ENCODE measurements around the gene EYS. TPM values are rescaled to one million over a fixed set of nuclear protein-coding genes. Genes with fewer than 3 reads are reported as not detected.

Gene EYS
- total and polyA plus RNA-seq, 2 of the 8 experiments (the other 6 are each of a cell fraction or from before 2014, with no cell fraction given), result 0.05 to 0.13 TPM

GRCh38 chr6:63759605-63760105, 1947.4 kb downstream of the EYS start:
- H3K18ac ChIP-seq (ENCODE audit: extremely low read depth, low read length), result no peak overlapping the region
- no peak overlapping the region for H3K4ac ChIP-seq (replicated peaks; ENCODE audit: insufficient read length, low read depth, low read length)
- H2BK12ac ChIP-seq (ENCODE audit: low read depth, low read length), result no peak overlapping the region
- H3K9ac ChIP-seq (replicated peaks in 1 of 4; ENCODE audit: extremely low read depth in 1 of 4, low read depth in 3 of 4, low read length in 3 of 4), result no peak overlapping the region
- H3K9me3 ChIP-seq (ENCODE audit: insufficient read depth in 2 of 2, low read depth in 1 of 2, low read length in 1 of 2), result 0 out of 4 replicates have a peak, but pooled peaks cover 3 to 7% of the 10 kb centered on the region in 2 experiments
- no peak overlapping the region for H4K91ac ChIP-seq (replicated peaks; ENCODE audit: insufficient read length, low read length)
- no peak overlapping the region for H3K56ac ChIP-seq (replicated peaks; ENCODE audit: insufficient read length, low read depth, low read length)
- H2BK15ac ChIP-seq (ENCODE audit: low read length), result no peak overlapping the region
- no peak overlapping the region for H2BK120ac ChIP-seq (replicated peaks; ENCODE audit: low read depth, low read length)
- CTCF ChIA-PET (ENCODE audit: partially characterized antibody), result no interaction called here
- DNase-seq (ENCODE audit: low read depth in 1 of 2, low spot score in 2 of 2), result no peak
- no peak overlapping the region for H4K8ac ChIP-seq (ENCODE audit: extremely low read depth, insufficient read depth, low read length)
- H2AK5ac ChIP-seq (ENCODE audit: low read depth, low read length), result no peak overlapping the region
- no peak overlapping the region for H4K5ac ChIP-seq (ENCODE audit: insufficient read length, low read depth, low read length)
- H3K4me1 ChIP-seq (replicated peaks in 1 of 4; ENCODE audit: control insufficient read depth in 3 of 4, insufficient read depth in 4 of 4, low read length in 3 of 4), result no peaks in the 10 kb centered on the region
- H3K79me2 ChIP-seq (ENCODE audit: control insufficient read depth in 1 of 2, insufficient read depth in 2 of 2, low read length in 2 of 2), result no peaks in the 10 kb centered on the region
- H2AFZ ChIP-seq (ENCODE audit: low read length), result no peak overlapping the region
- H3K14ac ChIP-seq (ENCODE audit: insufficient read length), result no peak overlapping the region
- H2BK20ac ChIP-seq (ENCODE audit: low read length), result no peak overlapping the region
- no peak overlapping the region for H3K27ac ChIP-seq (ENCODE audit: low read depth, low read length)
- H3K36me3 ChIP-seq (ENCODE audit: control insufficient read depth in 2 of 4, insufficient read depth in 4 of 4, low read length in 3 of 4), result no peaks in the 10 kb centered on the region
- FAIRE-seq, result no peak
- POLR2A ChIA-PET (ENCODE audit: partially characterized antibody), result interaction anchor here (0.5 to 0.8 kb wide), 2 partner anchors 124 to 180 kb away, joined by 3 read pairs; partner anchors contain the start of gene PHF3
- H3K23me2 ChIP-seq (ENCODE audit: low read depth, low read length), result no peaks in the 10 kb centered on the region
- H2BK5ac ChIP-seq (ENCODE audit: low read depth, low read length), result no peak overlapping the region
- H3K27me3 ChIP-seq (replicated peaks in 1 of 4; ENCODE audit: control insufficient read depth in 3 of 4, extremely low read depth in 1 of 4, insufficient read depth in 3 of 4, low read length in 3 of 4), result no peaks in the 10 kb centered on the region
- H3K4me2 ChIP-seq (ENCODE audit: insufficient read depth in 1 of 2, low read depth in 2 of 2, low read length in 2 of 2), result no peak overlapping the region
- no peak overlapping the region for H3K23ac ChIP-seq (ENCODE audit: insufficient read length)
- H3K79me1 ChIP-seq (ENCODE audit: low read depth, low read length), result no peaks in the 10 kb centered on the region
- H3K4me3 ChIP-seq (ENCODE audit: extremely low read depth in 1 of 4, insufficient read depth in 2 of 4, low read depth in 3 of 4, low read length in 4 of 4), result no peak overlapping the region
- no peaks in the 10 kb centered on the region for H4K20me1 ChIP-seq (replicated peaks in 1 of 2; ENCODE audit: control insufficient read depth in 1 of 2, insufficient read depth in 2 of 2, low read length in 2 of 2)
- TF ChIP-seq, protein P1, sequence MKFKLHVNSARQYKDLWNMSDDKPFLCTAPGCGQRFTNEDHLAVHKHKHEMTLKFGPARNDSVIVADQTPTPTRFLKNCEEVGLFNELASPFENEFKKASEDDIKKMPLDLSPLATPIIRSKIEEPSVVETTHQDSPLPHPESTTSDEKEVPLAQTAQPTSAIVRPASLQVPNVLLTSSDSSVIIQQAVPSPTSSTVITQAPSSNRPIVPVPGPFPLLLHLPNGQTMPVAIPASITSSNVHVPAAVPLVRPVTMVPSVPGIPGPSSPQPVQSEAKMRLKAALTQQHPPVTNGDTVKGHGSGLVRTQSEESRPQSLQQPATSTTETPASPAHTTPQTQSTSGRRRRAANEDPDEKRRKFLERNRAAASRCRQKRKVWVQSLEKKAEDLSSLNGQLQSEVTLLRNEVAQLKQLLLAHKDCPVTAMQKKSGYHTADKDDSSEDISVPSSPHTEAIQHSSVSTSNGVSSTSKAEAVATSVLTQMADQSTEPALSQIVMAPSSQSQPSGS (IDR thresholded peaks at IDR 0.05; ENCODE audit: low read length), result no peak
- TF ChIP-seq, protein P2, sequence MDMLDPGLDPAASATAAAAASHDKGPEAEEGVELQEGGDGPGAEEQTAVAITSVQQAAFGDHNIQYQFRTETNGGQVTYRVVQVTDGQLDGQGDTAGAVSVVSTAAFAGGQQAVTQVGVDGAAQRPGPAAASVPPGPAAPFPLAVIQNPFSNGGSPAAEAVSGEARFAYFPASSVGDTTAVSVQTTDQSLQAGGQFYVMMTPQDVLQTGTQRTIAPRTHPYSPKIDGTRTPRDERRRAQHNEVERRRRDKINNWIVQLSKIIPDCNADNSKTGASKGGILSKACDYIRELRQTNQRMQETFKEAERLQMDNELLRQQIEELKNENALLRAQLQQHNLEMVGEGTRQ (IDR thresholded peaks at IDR 0.05; ENCODE audit: low read length), result no peak
- no peak for TF ChIP-seq JUND (IDR thresholded peaks at IDR 0.05; ENCODE audit: low read length)
- TF ChIP-seq SP2 (IDR thresholded peaks at IDR 0.05; ENCODE audit: low read length), result no peak
- TF ChIP-seq NANOG (IDR thresholded peaks at IDR 0.05; ENCODE audit: insufficient read depth, low read depth, low read length, poor library complexity, severe bottlenecking), result no peak
- TF ChIP-seq RNF2 (IDR thresholded peaks at IDR 0.05; ENCODE audit: borderline replicate concordance, low read depth, low read length, missing control alignments, poor library complexity, severe bottlenecking), result no peak
- no peak for TF ChIP-seq GABPA (IDR thresholded peaks at IDR 0.05; ENCODE audit: borderline replicate concordance, insufficient read depth, low read length)
- no peak for TF ChIP-seq CEBPB (IDR thresholded peaks at IDR 0.05; ENCODE audit: low read depth, low read length)
- TF ChIP-seq CHD2 (IDR thresholded peaks at IDR 0.05; ENCODE audit: low read length), result no peak
- no peak for TF ChIP-seq SP1 (IDR thresholded peaks at IDR 0.05; ENCODE audit: low read depth, low read length)
- TF ChIP-seq POLR2A (IDR thresholded peaks at IDR 0.05; ENCODE audit: control extremely low read depth in 1 of 2, low read depth in 2 of 2, low read length in 2 of 2), result no peak
- no peak for TF ChIP-seq CREB1 (IDR thresholded peaks at IDR 0.05)
- TF ChIP-seq ASH2L (IDR thresholded peaks at IDR 0.05; ENCODE audit: low read length), result no peak

Measured in H1 (cell line).